Stomach smooth muscle (tissue), 2 donors: ENCODE measurements around the gene SNX8.

Experiments
- H3K27ac ChIP-seq: one replicate; pipeline ENCODE4 v1.7.0; 2013; ENCODE audit warnings: mild to moderate bottlenecking, low read length, inconsistent platforms
- H3K27me3 ChIP-seq, 2 donors: one replicate each; pipeline ENCODE4 v1.7.0; 2013; ENCODE audit warnings: low read length in 2 of 2; ENCODE audit not compliant: insufficient read depth in 2 of 2, control insufficient read depth in 1 of 2
- H3K36me3 ChIP-seq, 2 donors: one replicate each; pipeline ENCODE4 v1.7.0; 2013; ENCODE audit warnings: low read length in 2 of 2; ENCODE audit not compliant: control insufficient read depth in 2 of 2, insufficient read depth in 2 of 2
- H3K4me1 ChIP-seq: one replicate; pipeline ENCODE4 v1.7.0; 2013; ENCODE audit warnings: low read length; ENCODE audit not compliant: control insufficient read depth, insufficient read depth
- H3K4me3 ChIP-seq, 2 donors: one replicate each; pipeline ENCODE4 v1.7.0; 2013; ENCODE audit warnings: low read length in 2 of 2
- H3K9ac ChIP-seq, 2 donors: one replicate each; pipeline ENCODE4 v1.7.0; 2013; ENCODE audit warnings: low read length in 2 of 2, mild to moderate bottlenecking in 1 of 2
- H3K9me3 ChIP-seq, 2 donors: one replicate each; pipeline ENCODE4 v1.7.0; 2013; ENCODE audit warnings: low read length in 2 of 2; ENCODE audit not compliant: control insufficient read depth in 2 of 2
- donor health status: healthy.
- donor health status: Pancreatic carcinoma.

SNX8 gene, protein sequence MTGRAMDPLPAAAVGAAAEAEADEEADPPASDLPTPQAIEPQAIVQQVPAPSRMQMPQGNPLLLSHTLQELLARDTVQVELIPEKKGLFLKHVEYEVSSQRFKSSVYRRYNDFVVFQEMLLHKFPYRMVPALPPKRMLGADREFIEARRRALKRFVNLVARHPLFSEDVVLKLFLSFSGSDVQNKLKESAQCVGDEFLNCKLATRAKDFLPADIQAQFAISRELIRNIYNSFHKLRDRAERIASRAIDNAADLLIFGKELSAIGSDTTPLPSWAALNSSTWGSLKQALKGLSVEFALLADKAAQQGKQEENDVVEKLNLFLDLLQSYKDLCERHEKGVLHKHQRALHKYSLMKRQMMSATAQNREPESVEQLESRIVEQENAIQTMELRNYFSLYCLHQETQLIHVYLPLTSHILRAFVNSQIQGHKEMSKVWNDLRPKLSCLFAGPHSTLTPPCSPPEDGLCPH

DNA sequence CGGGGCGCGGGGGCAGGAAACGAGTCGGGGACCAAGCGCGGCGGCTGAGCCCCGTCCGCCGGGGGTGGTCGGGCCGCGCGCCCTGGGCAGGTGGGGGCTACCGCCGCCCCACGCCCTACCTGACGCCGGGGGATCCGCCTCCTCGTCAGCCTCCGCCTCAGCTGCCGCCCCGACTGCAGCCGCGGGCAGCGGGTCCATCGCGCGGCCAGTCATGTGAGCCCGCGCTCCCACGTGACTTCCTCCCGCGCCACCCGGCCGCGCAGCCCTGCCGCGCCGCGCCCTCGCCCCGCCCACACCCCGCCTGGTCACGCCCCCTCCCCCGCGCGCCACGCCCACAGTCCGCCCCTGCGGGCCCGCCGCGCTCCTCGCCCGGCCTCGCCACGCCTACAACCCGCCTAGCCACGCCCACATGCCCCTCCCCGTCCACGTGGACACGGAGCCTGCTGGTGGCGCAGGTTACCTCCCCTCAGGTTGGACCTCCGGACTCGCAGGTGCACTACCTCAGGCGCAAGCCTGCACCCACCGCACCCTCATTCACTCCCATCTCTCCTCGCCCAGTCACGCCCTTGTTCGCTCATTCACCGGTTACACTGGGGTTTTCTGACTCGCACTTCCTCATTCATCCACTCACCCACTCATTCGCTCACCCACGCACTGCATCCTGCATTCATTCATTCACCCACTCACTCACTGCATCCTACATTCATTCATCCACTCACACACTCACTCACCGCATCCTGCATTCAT, at the start of gene SNX8:
Gene SNX8, minus strand, starts transcription at position 233 of the 747 bp plus-strand sequence. Its CDS starts 20 bp downstream, at position 213.
- H3K27ac ChIP-seq, result no peak within 1 kb of the TSS
- H3K9me3 ChIP-seq, result no peaks in the 10 kb centered on the region
- no peaks in the 10 kb centered on the region for H3K27me3 ChIP-seq
- peaks cover 0 to 2% of the 10 kb centered on the region in 2 donors for H3K36me3 ChIP-seq
- peak within 1 kb of the TSS; percentile 84 for H3K4me3 ChIP-seq
- H3K4me1 ChIP-seq, result peaks cover 12% of the 10 kb centered on the region
- H3K9ac ChIP-seq, result peak within 1 kb of the TSS; percentile 71 to 80

DNA sequence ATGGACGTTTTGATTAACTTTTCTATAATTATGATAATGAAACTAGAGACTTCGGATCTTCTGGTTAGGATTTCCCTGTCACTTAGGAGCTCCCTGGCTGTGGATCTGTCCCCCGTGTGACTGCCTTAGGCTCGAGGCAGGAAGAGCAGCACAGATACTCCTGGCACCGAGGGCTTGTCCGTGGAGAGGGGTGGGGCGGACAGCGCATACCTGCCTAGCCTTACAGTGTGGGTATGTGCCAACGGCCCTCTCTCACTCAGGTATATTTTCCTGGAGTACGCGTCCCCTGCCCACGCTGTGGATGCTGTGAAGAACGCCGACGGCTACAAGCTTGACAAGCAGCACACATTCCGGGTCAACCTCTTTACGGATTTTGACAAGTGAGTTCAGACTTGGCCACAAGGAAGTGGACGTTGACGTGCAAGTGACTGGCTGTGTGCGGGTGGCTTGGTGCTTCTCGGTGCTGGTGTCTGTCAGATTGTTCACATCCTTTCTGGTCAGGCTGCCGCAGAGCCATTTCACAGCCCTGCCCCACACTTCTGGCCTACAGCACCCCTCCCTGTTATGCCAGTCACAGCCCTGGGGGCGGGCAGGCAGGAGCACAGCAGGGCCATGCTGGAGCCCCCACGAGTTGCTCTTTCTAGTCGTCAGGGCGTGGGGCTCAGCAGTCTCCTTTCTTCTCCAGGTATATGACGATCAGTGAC, 48.3 kb upstream of the SNX8 start:
- Histone ChIP-seq H3K27me3 (no peaks in the 10 kb centered on the region), H3K9ac (no peak overlapping the region), H3K27ac (no peak overlapping the region), H3K9me3 (no peaks in the 10 kb centered on the region), H3K4me3 (no peak overlapping the region), H3K36me3 (peaks cover 48 to 49% of the 10 kb centered on the region in 2 donors), H3K4me1 (peaks cover 6% of the 10 kb centered on the region)

DNA sequence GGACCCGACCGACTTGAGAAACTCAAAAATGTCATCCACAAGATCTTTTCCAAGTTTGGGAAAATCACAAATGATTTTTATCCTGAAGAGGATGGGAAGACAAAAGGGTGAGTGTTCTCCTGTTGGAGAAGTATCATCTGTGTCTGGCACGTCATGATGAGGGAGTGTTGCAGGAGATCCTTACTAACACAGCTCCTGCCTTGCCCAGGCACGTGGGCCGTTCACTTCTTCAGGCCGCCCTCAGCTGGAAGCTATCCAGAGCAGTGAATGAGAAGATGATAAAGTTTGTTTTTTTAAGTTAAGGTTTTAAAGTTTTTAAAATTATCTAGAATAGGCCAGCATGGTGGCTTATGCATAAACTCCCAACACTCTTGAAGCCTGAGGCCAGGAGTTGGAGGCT, 46.6 kb upstream of the SNX8 start:
- Histone ChIP-seq H3K4me1 (peaks cover 21% of the 10 kb centered on the region), H3K9me3 (no peaks in the 10 kb centered on the region), H3K27me3 (no peaks in the 10 kb centered on the region), H3K27ac (no peak overlapping the region), H3K4me3 (no peak overlapping the region), H3K9ac (no peak overlapping the region), H3K36me3 (peaks cover 32 to 36% of the 10 kb centered on the region in 2 donors)

DNA sequence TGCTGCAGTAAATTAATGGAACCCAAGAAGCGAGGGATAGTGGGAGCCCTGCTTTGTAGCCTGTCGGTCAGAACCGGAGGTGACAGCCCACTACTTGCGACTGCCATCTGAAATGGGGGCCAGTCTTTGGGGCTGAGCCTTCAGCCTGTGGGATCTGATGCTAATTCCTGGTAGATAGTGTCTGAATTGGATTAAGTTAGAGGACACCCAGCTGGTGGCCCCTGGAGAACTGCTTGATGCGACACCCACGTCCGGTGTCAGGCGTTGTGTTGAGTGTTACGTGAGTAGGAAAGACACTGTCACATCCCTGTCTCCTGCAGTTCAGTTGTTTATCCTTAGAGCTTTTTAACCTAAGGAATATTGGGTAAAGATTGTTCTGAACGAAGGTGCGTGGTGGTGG, 45.4 kb upstream of the SNX8 start:
- Histone ChIP-seq H3K36me3 (peaks cover 25 to 28% of the 10 kb centered on the region in 2 donors), H3K27me3 (no peaks in the 10 kb centered on the region), H3K4me1 (peaks cover 25% of the 10 kb centered on the region), H3K9ac (no peak overlapping the region), H3K4me3 (no peak overlapping the region), H3K9me3 (no peaks in the 10 kb centered on the region), H3K27ac (no peak overlapping the region)

DNA sequence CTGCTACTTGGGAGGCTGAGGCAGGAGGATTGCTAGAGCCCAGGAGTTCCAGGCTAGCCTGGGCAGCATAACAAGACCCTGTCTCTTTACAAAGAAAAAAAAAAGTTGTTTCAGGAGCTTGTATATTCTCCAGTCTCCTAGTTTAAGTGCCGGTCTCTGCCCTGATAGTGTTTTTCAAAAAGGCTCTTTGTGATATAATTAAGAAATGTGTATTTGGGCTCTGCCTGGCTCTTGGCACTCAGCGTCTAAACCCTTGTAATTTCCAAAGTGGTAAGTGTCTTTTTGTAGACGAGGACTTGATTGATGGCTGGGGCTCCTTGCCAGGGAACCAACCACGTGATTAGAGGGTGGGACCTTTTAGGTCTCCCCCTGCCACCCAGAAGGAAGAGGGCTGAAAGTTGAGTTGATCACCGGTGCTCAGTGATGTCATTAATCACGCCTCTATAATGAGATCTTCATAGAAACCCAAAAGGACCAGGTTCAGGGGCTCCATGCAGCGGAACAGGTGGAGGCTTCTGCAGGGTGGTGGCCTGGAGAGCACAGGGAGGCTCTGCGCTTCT, 44.8 kb upstream of the SNX8 start:
- H3K27ac ChIP-seq, result no peak overlapping the region
- no peaks in the 10 kb centered on the region for H3K27me3 ChIP-seq
- H3K9me3 ChIP-seq, result no peaks in the 10 kb centered on the region
- H3K9ac ChIP-seq, result no peak overlapping the region
- peaks cover 25% of the 10 kb centered on the region for H3K4me1 ChIP-seq
- H3K4me3 ChIP-seq, result no peak overlapping the region
- H3K36me3 ChIP-seq, result peaks cover 20 to 23% of the 10 kb centered on the region in 2 donors

DNA sequence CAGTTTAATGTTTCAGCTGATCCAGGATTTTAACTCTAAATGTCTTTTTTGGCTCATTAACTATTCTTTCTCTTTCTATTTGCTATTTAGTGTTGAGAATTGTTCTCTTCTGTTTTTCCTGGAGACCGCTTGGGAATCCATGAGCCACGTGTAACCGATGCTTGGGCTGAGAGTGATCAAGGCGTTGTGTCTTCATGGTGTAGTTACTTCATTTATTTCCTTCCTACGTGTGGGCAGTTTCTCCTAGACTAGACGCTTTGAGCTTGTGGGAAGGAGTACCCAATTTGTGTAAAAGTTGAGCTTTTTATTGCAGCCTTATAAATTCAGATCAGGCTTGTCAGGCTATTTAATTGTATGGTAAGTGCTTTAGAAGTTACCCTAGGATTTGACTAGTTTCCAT, 43.3 kb upstream of the SNX8 start:
- Histone ChIP-seq H3K4me1 (peaks cover 30% of the 10 kb centered on the region), H3K36me3 (peaks cover 5 to 11% of the 10 kb centered on the region in 2 donors), H3K27ac (no peak overlapping the region), H3K27me3 (no peaks in the 10 kb centered on the region), H3K4me3 (no peak overlapping the region), H3K9ac (no peak overlapping the region), H3K9me3 (no peaks in the 10 kb centered on the region)

DNA sequence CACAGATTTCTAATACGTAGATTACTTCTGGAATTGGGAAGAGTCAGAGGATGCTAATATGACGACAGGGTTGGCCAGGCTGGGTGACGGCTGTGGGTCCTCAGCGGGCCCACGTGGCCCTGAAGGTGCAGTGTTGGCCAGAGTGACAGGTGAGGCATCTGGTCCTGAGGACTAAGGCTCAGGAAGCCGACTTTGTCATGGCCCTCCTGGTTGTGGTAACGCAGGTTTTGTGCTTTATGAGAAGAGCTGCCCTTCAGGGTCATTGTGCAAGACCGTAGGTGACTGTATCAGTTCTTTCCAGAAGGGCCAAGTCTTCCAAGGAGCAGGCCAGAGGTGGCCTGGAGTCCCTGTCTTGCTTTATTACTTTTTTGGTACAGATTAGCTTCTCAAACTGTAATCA, 42.9 kb upstream of the SNX8 start:
- H3K4me3 ChIP-seq, result peak overlapping the region in 1 of 2 donors; percentile 29
- H3K4me1 ChIP-seq, result peaks cover 30% of the 10 kb centered on the region
- H3K27ac ChIP-seq, result no peak overlapping the region
- H3K27me3 ChIP-seq, result no peaks in the 10 kb centered on the region
- peak overlapping the region in 1 of 2 donors; percentile 47 for H3K9ac ChIP-seq
- peaks cover under 1 to 7% of the 10 kb centered on the region in 2 donors for H3K36me3 ChIP-seq
- H3K9me3 ChIP-seq, result no peaks in the 10 kb centered on the region

DNA sequence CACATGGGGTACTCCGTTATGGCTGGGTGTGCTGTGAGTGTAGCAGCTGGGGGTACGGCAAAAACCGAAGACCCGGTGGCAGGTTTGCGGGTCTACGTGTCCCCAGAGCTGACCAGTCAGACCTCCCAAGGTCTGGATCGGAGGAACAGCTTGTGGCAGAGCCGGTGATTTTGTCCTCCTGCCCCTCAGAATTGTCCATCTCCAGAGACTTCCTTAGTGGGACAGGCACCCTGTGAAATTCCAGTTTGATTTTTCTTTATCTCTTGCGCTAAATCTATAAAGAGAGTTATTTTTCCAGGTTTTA, 41.4 kb upstream of the SNX8 start:
- Histone ChIP-seq H3K27me3 (no peaks in the 10 kb centered on the region), H3K27ac (no peak overlapping the region), H3K36me3 (peaks cover 0 to 3% of the 10 kb centered on the region in 2 donors), H3K9me3 (no peaks in the 10 kb centered on the region), H3K4me1 (peaks cover 30% of the 10 kb centered on the region), H3K4me3 (peak overlapping the region; percentile 70 to 90), H3K9ac (peak overlapping the region; percentile 81 to 89)

DNA sequence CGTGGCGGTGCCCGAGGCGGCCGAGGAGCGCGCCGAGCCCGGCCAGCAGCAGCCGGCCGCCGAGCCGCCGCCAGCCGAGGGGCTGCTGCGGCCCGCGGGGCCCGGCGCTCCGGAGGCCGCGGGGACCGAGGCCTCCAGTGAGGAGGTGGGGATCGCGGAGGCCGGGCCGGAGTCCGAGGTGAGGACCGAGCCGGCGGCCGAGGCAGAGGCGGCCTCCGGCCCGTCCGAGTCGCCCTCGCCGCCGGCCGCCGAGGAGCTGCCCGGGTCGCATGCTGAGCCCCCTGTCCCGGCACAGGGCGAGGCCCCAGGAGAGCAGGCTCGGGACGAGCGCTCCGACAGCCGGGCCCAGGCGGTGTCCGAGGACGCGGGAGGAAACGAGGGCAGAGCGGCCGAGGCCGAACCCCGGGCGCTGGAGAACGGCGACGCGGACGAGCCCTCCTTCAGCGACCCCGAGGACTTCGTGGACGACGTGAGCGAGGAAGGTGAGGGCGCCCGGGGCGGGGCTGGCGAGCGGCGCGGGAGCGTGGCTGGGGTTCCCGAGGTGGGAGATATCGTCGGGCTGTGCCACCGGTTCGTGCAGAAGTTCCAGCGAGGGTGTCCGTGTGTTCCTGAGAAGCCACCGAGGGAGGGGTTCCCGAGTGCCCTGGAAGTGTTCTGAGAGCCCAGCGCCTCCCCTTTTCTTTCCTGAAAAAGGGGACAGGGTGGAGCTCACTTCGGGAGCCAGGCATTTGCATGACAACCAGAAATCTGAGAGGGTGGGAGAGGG, 40.9 kb upstream of the SNX8 start:
- H3K27ac ChIP-seq, result no peak overlapping the region

More for the DNA sequence above, 40.9 kb upstream of the SNX8 start:
- Histone ChIP-seq H3K9me3 (no peaks in the 10 kb centered on the region), H3K9ac (peak overlapping the region; percentile 81 to 89), H3K4me1 (peaks cover 30% of the 10 kb centered on the region), H3K4me3 (peak overlapping the region; percentile 70 to 90), H3K27me3 (no peaks in the 10 kb centered on the region), H3K36me3 (peaks cover 0 to 3% of the 10 kb centered on the region in 2 donors)
